ENCODE results near the gene PRKAR2B. TPM values are rescaled to one million over a fixed set of nuclear protein-coding genes. Genes with fewer than 3 reads are reported as not detected.

The PRKAR2B gene
- total RNA-seq, result 1 to 10 TPM in 1 of 2 experiments, under 1 TPM in 1; 0.97 to 1.2 TPM

- POLR2A ChIA-PET, result no interaction called here
- CTCF ChIA-PET, result interaction anchor here (1.4 kb wide), 1 partner anchor 129 kb away, joined by 5 read pairs; no protein-coding TSS in a partner anchor
Observed at GRCh38 chr7:107044347-107045194, at the start of gene PRKAR2B. PRKAR2B (plus strand) TSS chr7:107044705; CDS start chr7:107044908, 203 bp downstream.

GRCh38 chr7:106994833-106995232 is 49.7 kb upstream of the PRKAR2B start:
- POLR2A ChIA-PET, result no interaction called here

GRCh38 chr7:106997487-106998271 is 46.8 kb upstream of the PRKAR2B start:
- ChIA-PET POLR2A (no interaction called here), CTCF (no interaction called here)

More at GRCh38 chr7:106994833-106995232, 49.7 kb upstream of the PRKAR2B start:
- CTCF ChIA-PET, result no interaction called here

GRCh38 chr7:106999023-106999422 is 45.5 kb upstream of the PRKAR2B start:
- ChIA-PET POLR2A (no interaction called here), CTCF (no interaction called here)

GRCh38 chr7:107001490-107001889 is 43.0 kb upstream of the PRKAR2B start:
- ChIA-PET POLR2A (no interaction called here), CTCF (interaction anchor here (1.0 kb wide), 1 partner anchor 16 kb away, joined by 3 read pairs; no protein-coding TSS in a partner anchor)

- POLR2A ChIA-PET, result no interaction called here
- CTCF ChIA-PET, result no interaction called here
Observed at GRCh38 chr7:107002126-107002525, 42.4 kb upstream of the PRKAR2B start.

- ChIA-PET CTCF (no interaction called here), POLR2A (no interaction called here)
Observed at GRCh38 chr7:107002529-107002998, 41.9 kb upstream of the PRKAR2B start.

- CTCF ChIA-PET, result interaction anchor here (0.6 to 1.2 kb wide), 2 partner anchors 22 to 131 kb away, joined by 3 to 4 read pairs; no protein-coding TSS in a partner anchor
- POLR2A ChIA-PET, result no interaction called here
Observed at GRCh38 chr7:107007007-107007891, 37.3 kb upstream of the PRKAR2B start.

GRCh38 chr7:107007892-107008287 is 36.6 kb upstream of the PRKAR2B start:
- POLR2A ChIA-PET, result no interaction called here
- CTCF ChIA-PET, result no interaction called here

GRCh38 chr7:107009846-107010203 is 34.7 kb upstream of the PRKAR2B start:
- ChIA-PET CTCF (no interaction called here), POLR2A (no interaction called here)

GRCh38 chr7:107012691-107013090 is 31.8 kb upstream of the PRKAR2B start:
- CTCF ChIA-PET, result no interaction called here
- POLR2A ChIA-PET, result no interaction called here

GRCh38 chr7:107014387-107015023 is 30.0 kb upstream of the PRKAR2B start:
- POLR2A ChIA-PET, result no interaction called here
- CTCF ChIA-PET, result no interaction called here

GRCh38 chr7:107016312-107016711 is 28.2 kb upstream of the PRKAR2B start:
- ChIA-PET CTCF (interaction anchor here (1.1 kb wide), 1 partner anchor 15 kb away, joined by 3 read pairs; no protein-coding TSS in a partner anchor), POLR2A (no interaction called here)

GRCh38 chr7:107017965-107018719 is 26.4 kb upstream of the PRKAR2B start:
- ChIA-PET POLR2A (no interaction called here), CTCF (no interaction called here)

- ChIA-PET POLR2A (no interaction called here), CTCF (no interaction called here)
Observed at GRCh38 chr7:107020400-107020799, 24.1 kb upstream of the PRKAR2B start.

- CTCF ChIA-PET, result no interaction called here
Observed at GRCh38 chr7:107021600-107021999, 22.9 kb upstream of the PRKAR2B start.

GRCh38 chr7:107023522-107024151 is 20.9 kb upstream of the PRKAR2B start:
- POLR2A ChIA-PET, result interaction anchor here (0.7 kb wide), 1 partner anchor 41 kb away, joined by 4 read pairs; no protein-coding TSS in a partner anchor

More at GRCh38 chr7:107021600-107021999, 22.9 kb upstream of the PRKAR2B start:
- POLR2A ChIA-PET, result no interaction called here

GRCh38 chr7:107024906-107025305 is 19.6 kb upstream of the PRKAR2B start:
- POLR2A ChIA-PET, result no interaction called here
- CTCF ChIA-PET, result no interaction called here

More at GRCh38 chr7:107023522-107024151, 20.9 kb upstream of the PRKAR2B start:
- CTCF ChIA-PET, result no interaction called here

Data from activated CD8-positive, alpha-beta memory T cell treated with anti-CD3 and anti-CD28 coated beads for 36 hours (primary cell).